GM18519 (cell line): ENCODE results near the gene GBA3.
A peak's percentile ranks its signal among the peaks of the same experiment; 100 is the strongest.

Experiments
- ATAC-seq: cut with Tn5 transposase; IDR thresholded peaks from one replicate; pipeline ENCODE4 v1.9.1; 2021; ENCODE audit warnings: mild to moderate bottlenecking, moderate library complexity; ENCODE audit not compliant: unreplicated experiment, low FRiP score

Gene GBA3

GRCh38 chr4:22689428-22689827 is 3.3 kb upstream of the GBA3 start:
- ATAC-seq: no peak

- no peak for ATAC-seq
These were observed 2.3 kb downstream of the GBA3 start for GRCh38 chr4:22695029-22695428.

GRCh38 chr4:22695917-22696316 is 3.2 kb downstream of the GBA3 start:
- no peak for ATAC-seq

GRCh38 chr4:22703912-22704311 is 11.2 kb downstream of the GBA3 start:
- ATAC-seq: no peak

GRCh38 chr4:22707390-22707789 is 14.7 kb downstream of the GBA3 start:
- peak; percentile 72 for ATAC-seq

- no peak for ATAC-seq
These were observed 16.2 kb downstream of the GBA3 start for GRCh38 chr4:22708961-22709360.

- no peak for ATAC-seq
These were observed 19.4 kb downstream of the GBA3 start for GRCh38 chr4:22712105-22712504.

GRCh38 chr4:22712529-22712928 is 19.8 kb downstream of the GBA3 start:
- ATAC-seq: no peak

GRCh38 chr4:22713841-22714240 is 21.1 kb downstream of the GBA3 start:
- ATAC-seq: no peak

GRCh38 chr4:22719218-22719617 is 26.5 kb downstream of the GBA3 start:
- no peak for ATAC-seq

- ATAC-seq: no peak
These were observed 27.4 kb downstream of the GBA3 start for GRCh38 chr4:22720091-22720490.

GRCh38 chr4:22721204-22721603 is 28.5 kb downstream of the GBA3 start:
- ATAC-seq: no peak

- ATAC-seq: no peak
These were observed 37.3 kb downstream of the GBA3 start for GRCh38 chr4:22730021-22730420.

- no peak for ATAC-seq
These were observed 41.1 kb downstream of the GBA3 start for GRCh38 chr4:22733816-22734215.

- ATAC-seq: no peak
These were observed 44.2 kb downstream of the GBA3 start for GRCh38 chr4:22736912-22737311.

- ATAC-seq: no peak
These were observed 47.2 kb downstream of the GBA3 start for GRCh38 chr4:22739968-22740367.

- ATAC-seq: no peak
These were observed 49.0 kb downstream of the GBA3 start for GRCh38 chr4:22741744-22742143.

- ATAC-seq: no peak
These were observed 50.6 kb downstream of the GBA3 start for GRCh38 chr4:22743290-22743689.

GRCh38 chr4:22744478-22745062 is 51.8 kb downstream of the GBA3 start:
- ATAC-seq: peak; percentile 63

- no peak for ATAC-seq
These were observed 52.5 kb downstream of the GBA3 start for GRCh38 chr4:22745234-22745633.

- no peak for ATAC-seq
These were observed 61.4 kb downstream of the GBA3 start for GRCh38 chr4:22754116-22754515.

GRCh38 chr4:22762548-22762947 is 69.8 kb downstream of the GBA3 start:
- ATAC-seq: no peak

- ATAC-seq: no peak
These were observed 71.4 kb downstream of the GBA3 start for GRCh38 chr4:22764183-22764582.
